ENCODE results near the gene TFEC. TPM values are rescaled to one million over a fixed set of nuclear protein-coding genes. Genes with fewer than 3 reads are reported as not detected.

TFEC gene
- polyA plus RNA-seq, 2 of the 4 experiments (the other 2 are of a cell fraction), result 0.05 to 0.13 TPM

DNA sequence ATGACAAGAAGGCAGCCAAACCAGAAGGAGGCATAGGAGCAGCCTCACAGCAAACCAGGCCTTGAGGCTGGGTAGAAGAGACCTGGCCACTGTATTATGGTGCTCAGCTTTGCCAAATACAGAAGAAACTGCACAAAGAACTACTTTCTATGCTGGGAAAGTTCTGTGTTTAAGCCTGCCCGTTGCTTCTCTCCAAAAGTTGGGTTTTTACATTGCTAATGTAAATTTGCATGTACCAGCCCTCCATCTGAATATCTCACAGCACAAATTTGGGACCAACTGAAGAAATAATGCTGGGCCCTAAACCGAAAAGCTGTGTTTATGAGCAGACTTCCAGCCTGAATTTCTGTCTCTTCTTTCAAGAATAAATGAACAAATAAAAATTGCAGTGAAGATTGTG is 145.0 kb downstream of the TFEC start:
- ChIA-PET CTCF (no interaction called here), POLR2A (no interaction called here)
- Histone ChIP-seq H3K4me1 (no peaks in the 10 kb centered on the region), H3K4me2 (no peak overlapping the region), H3K9me3 (no peaks in the 10 kb centered on the region), H3K4me3 (no peak overlapping the region), H3K27ac (no peak overlapping the region)
- DNase-seq (ENCODE audit: low read depth in 1 of 2, low spot score in 1 of 2) (no peak), FAIRE-seq (no peak), ATAC-seq (no peak)
- TF ChIP-seq, protein P1, sequence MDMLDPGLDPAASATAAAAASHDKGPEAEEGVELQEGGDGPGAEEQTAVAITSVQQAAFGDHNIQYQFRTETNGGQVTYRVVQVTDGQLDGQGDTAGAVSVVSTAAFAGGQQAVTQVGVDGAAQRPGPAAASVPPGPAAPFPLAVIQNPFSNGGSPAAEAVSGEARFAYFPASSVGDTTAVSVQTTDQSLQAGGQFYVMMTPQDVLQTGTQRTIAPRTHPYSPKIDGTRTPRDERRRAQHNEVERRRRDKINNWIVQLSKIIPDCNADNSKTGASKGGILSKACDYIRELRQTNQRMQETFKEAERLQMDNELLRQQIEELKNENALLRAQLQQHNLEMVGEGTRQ (IDR thresholded peaks at IDR 0.05), result no peak
- TF ChIP-seq POLR2A (IDR thresholded peaks at IDR 0.05; ENCODE audit: low read length) (no peak), HOXB5 (CRISPR knock-in tag; IDR thresholded peaks at IDR 0.05) (no peak), GATA3 (IDR thresholded peaks at IDR 0.05; ENCODE audit: borderline replicate concordance) (no peak), HOXA7 (CRISPR knock-in tag; IDR thresholded peaks at IDR 0.05) (no peak)
- TF ChIP-seq, protein P2, sequence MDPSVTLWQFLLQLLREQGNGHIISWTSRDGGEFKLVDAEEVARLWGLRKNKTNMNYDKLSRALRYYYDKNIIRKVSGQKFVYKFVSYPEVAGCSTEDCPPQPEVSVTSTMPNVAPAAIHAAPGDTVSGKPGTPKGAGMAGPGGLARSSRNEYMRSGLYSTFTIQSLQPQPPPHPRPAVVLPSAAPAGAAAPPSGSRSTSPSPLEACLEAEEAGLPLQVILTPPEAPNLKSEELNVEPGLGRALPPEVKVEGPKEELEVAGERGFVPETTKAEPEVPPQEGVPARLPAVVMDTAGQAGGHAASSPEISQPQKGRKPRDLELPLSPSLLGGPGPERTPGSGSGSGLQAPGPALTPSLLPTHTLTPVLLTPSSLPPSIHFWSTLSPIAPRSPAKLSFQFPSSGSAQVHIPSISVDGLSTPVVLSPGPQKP (IDR thresholded peaks at IDR 0.05; ENCODE audit: low read depth, low read length), result no peak
- 14% methylated on average over 2 of the region's 2 CpGs for WGBS (ENCODE audit: missing lambda C conversion rate)

Other genes with a start within 250 kb of the TFEC start
- 127 and 134 TPM in 2 replicates for gene TES, start 179.8 kb upstream of the TFEC start, polyA plus RNA-seq (2011; rRNA removed)
- gene TES, start 179.8 kb upstream of the TFEC start, polyA plus RNA-seq (2017; fragmentation: RNase III; extraction: RNeasy Plus Mini Kit Qiagen cat#74134 plus additional on column Dnase treatment), result 43.0 to 46.6 TPM (median 45.9 TPM) in 3 replicates

Data from A549 (cell line).